DMS153 treated with DMSO at 0.1 percent for 48 hours (cell line): ENCODE results near the gene SFI1.
"Not testable (repeated sequence)": the region's sequence is repeated elsewhere in the genome, so short reads cannot be mapped to it uniquely, and the experiment has no call there.

Source experiments
- DNase-seq: peaks from one replicate; lab custom pipeline; 2025; ENCODE audit not compliant: unreplicated experiment; lab: John Stamatoyannopoulos, UW

The SFI1 gene

DNA sequence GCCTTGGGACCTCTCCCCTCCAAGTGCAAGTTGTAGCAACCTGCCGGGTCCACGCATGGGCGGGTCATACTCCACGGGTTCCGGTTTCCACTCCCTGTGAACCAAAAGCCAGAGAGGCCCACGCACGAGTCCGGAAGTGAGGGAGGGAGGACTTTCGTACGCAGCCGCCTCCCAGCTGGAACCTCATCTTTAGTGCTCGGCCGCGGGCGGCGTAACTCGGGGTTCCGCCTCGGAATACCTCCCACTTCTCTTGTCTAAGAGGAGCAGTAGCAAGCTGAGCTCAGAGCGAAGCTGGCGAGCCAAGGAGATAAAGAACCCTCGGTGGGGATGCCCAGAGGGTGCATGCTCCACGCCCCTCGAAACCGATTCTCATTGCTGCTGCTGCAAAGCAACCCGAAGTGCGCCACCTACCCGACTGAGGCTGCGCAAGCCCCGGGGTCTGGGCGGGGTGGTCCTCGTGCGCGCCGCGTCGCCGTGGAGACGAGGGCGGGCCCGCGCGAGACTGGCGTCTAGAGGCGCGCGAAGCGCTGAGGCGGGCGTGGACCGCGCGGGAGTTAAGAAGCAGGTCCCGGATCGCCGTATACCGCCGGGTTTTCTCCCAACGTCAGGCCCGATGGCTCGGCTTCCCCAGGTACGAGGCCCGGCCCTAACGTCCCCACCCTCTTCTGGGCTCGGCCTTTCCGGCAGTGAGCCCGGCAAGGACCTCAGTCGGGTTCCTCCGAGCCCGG lies at the start of gene SFI1:
TSS of gene SFI1 (plus strand) at position 530 of the 728 bp plus-strand sequence. CDS start 11,749 bp downstream, outside the sequence.
- peak; percentile 77 for DNase-seq

DNA sequence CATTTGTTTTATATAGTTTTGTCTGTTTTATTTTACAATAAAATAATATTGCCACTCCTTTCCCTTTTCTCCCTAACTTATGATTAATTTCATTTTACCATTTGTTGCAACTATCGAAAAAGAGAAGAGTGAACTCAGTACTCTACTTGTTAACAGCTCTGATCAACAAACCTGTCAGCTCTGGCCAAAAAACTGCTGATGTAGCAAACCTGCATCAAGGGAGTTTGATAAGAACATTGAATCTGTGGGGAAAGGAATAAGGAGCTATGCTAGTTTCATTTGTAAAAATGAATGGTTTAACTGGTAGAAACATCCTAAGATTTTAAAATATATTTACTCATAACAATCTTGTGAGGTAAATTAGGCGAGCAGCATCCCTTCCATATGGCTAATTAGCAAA lies 49.6 kb upstream of the SFI1 start:
- DNase-seq, result no peak

GRCh38 chr22:31447337-31447736 lies 49.0 kb upstream of the SFI1 start:
- no peak for DNase-seq

- DNase-seq, result no peak
Measured at GRCh38 chr22:31448382-31448781, 48.0 kb upstream of the SFI1 start.

DNA sequence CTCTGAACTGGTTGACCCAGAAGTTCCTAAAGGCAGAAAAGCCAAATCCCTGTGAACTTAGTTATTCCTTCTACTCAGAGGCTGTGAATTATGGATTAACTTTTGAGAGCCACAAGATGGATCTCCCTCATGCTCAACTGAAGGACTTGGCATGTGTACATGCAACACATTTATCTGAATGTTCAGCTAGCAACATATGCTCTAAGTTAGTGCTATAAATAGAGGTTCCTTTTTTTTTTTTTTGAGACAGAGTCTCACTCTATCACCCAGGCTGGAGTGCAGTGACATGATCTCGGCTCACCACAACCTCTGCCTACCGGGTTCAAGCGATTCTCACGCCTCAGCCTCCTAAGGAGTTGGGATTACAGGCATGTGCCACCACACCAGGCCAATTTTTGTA lies 46.8 kb upstream of the SFI1 start:
- no peak for DNase-seq

GRCh38 chr22:31451709-31452571 lies 44.4 kb upstream of the SFI1 start:
- no peak for DNase-seq

DNA sequence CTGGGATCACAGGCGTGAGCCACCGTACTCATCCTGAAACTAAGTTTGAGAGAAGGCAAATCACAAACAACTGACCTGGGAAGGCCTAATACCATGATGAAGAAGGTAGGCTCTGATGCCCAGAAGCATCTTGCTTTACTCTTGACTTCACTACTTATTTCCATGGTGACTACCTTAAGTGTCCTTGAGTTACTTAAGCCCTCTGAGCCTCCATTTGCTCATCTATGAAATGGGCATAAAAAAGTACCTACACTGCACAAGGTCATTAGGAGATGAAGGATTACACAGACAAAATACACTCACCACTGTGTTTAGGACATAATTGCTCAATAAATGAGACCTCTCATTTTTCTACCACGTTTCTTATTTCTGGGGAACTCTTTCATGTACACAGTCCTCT lies 34.6 kb upstream of the SFI1 start:
- DNase-seq, result no peak

DNA sequence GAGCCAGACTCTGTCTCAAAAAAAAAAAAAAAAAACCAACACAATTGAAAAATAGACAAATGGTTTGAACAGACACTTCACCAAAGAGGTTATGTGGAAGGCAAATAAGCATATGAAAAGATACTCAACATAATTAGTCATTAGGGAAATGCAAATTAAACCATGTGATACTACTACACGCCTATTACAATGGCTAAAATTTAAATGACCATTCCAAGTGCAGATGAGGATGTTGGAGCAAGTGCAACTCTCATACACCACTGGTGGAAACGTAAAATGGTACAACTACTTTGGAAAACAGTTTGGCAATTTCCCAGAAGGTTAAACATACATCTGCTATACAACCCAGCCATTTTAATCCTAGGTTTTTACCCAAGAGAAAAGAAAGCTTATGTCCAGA lies 31.0 kb upstream of the SFI1 start:
- no peak for DNase-seq

GRCh38 chr22:31474743-31475142 lies 21.6 kb upstream of the SFI1 start:
- no peak for DNase-seq

- DNase-seq, result no peak
Measured at GRCh38 chr22:31475800-31476199, 20.5 kb upstream of the SFI1 start.

GRCh38 chr22:31477329-31477728 lies 19.0 kb upstream of the SFI1 start:
- no peak for DNase-seq

DNA sequence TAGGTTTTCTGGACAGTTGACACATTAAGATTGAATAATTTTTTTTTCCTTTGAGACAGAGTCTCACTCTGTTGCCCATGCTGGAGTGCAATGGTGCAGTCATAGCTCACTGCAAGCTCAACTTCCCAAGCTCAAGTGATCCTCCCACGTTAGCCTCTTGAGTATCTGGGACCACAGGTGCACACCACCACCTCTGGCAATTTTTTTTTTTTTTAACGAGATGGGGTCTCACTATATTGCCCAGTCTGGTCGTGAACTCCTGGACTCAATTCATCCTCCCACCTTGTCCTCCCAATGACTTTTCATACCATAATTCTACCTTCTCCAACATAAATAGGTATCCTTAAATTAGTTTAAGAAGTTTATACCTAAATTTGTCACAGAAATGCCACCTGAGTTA lies 15.2 kb upstream of the SFI1 start:
- no peak for DNase-seq

- DNase-seq, result not testable (repeated sequence)
Measured at GRCh38 chr22:31482470-31482869, 13.9 kb upstream of the SFI1 start.

GRCh38 chr22:31486369-31486768 lies 10.0 kb upstream of the SFI1 start:
- DNase-seq, result not testable (repeated sequence)

- no peak for DNase-seq
Measured at GRCh38 chr22:31486951-31487350, 9.4 kb upstream of the SFI1 start.

GRCh38 chr22:31488346-31488883 lies 7.9 kb upstream of the SFI1 start:
- DNase-seq, result no peak

GRCh38 chr22:31488988-31489617 lies 7.2 kb upstream of the SFI1 start:
- DNase-seq, result no peak

- peak; percentile 54 for DNase-seq
Measured at GRCh38 chr22:31489632-31490495, 6.5 kb upstream of the SFI1 start, which contains the start of gene EIF4ENIF1. TSS of gene EIF4ENIF1 (minus strand) at chr22:31489842. CDS start at chr22:31488718, 1,124 bp downstream.

- no peak for DNase-seq
Measured at GRCh38 chr22:31490496-31490925, 5.8 kb upstream of the SFI1 start.

DNA sequence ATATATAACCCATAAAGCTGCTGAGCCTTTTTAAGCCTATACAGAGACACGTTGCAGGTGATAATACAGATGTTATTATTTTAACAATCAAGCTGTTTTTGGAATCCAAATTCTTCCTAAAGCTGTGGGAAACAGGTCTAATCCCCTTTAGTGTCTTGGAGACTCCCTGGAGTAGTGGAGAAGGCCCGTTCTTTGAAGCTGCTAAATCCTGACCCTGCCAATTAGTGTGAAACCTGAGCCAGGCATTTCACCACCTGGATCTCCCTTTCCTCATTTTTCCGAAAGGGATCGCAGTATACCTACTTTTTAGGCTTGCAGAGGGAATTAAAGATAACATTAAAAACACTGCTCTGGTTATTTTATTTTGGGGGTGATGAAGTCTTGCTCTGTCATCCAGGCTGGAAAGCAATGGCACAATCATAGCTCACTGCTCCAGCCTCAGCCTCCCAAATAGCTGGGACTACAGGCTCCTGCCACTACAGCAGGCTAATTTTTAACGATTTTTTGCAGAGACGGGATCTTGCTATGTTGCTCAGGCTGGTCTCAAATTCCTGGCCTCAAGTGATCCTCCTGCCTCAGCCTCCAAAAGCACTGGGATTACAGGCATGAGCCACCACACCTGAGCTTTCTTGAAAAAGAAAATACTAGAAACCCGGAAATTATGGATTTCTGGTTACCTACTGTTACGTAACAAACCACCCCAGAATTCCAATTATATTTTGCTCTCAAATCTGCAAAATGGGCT lies 4.9 kb upstream of the SFI1 start:
- DNase-seq, result no peak
